HG03108 (cell line): ENCODE measurements around the gene FGF14.

Experiments used
- ATAC-seq: cut with Tn5 transposase; IDR thresholded peaks from one replicate; pipeline ENCODE4 v1.9.1; 2021; ENCODE audit warnings: moderate library complexity; ENCODE audit not compliant: unreplicated experiment

Gene FGF14

GRCh38 chr13:102369302-102369701, 32.5 kb downstream of the FGF14 start:
- ATAC-seq = no peak

- ATAC-seq = no peak
These were observed 34.0 kb downstream of the FGF14 start for GRCh38 chr13:102367836-102368235.

GRCh38 chr13:102361113-102361512, 40.7 kb downstream of the FGF14 start:
- no peak for ATAC-seq

GRCh38 chr13:102359264-102359663, 42.6 kb downstream of the FGF14 start:
- ATAC-seq = no peak

GRCh38 chr13:102355251-102355650, 46.6 kb downstream of the FGF14 start:
- ATAC-seq = no peak

GRCh38 chr13:102354011-102354410, 47.8 kb downstream of the FGF14 start:
- no peak for ATAC-seq

- no peak for ATAC-seq
These were observed 50.3 kb downstream of the FGF14 start for GRCh38 chr13:102351521-102351920.

GRCh38 chr13:102347490-102347889, 54.4 kb downstream of the FGF14 start:
- no peak for ATAC-seq

- no peak for ATAC-seq
These were observed 55.1 kb downstream of the FGF14 start for GRCh38 chr13:102346769-102347168.

- no peak for ATAC-seq
These were observed 57.4 kb downstream of the FGF14 start for GRCh38 chr13:102344410-102344809.

- no peak for ATAC-seq
These were observed 68.3 kb downstream of the FGF14 start for GRCh38 chr13:102333320-102334198.

GRCh38 chr13:102328909-102329308, 72.9 kb downstream of the FGF14 start:
- no peak for ATAC-seq

GRCh38 chr13:102327119-102327617, 74.7 kb downstream of the FGF14 start:
- ATAC-seq = no peak

- no peak for ATAC-seq
These were observed 75.3 kb downstream of the FGF14 start for GRCh38 chr13:102326381-102327118.

- ATAC-seq = no peak
These were observed 76.5 kb downstream of the FGF14 start for GRCh38 chr13:102325321-102325720.

- ATAC-seq = no peak
These were observed 78.3 kb downstream of the FGF14 start for GRCh38 chr13:102323505-102323904.

- ATAC-seq = no peak
These were observed 78.8 kb downstream of the FGF14 start for GRCh38 chr13:102323012-102323411.

GRCh38 chr13:102322211-102322610, 79.6 kb downstream of the FGF14 start:
- no peak for ATAC-seq

- ATAC-seq = no peak
These were observed 83.6 kb downstream of the FGF14 start for GRCh38 chr13:102318233-102318632.

GRCh38 chr13:102317593-102317992, 84.3 kb downstream of the FGF14 start:
- no peak for ATAC-seq

GRCh38 chr13:102316732-102317131, 85.1 kb downstream of the FGF14 start:
- ATAC-seq = no peak

GRCh38 chr13:102312841-102313240, 89.0 kb downstream of the FGF14 start:
- ATAC-seq = no peak
